Sigmoid colon (tissue), 4 donors: ENCODE data around the gene TBC1D2B.

Source experiments
- EP300 ChIP-seq, 4 donors: sonication (generic); formaldehyde crosslinking; IDR thresholded peaks; one replicate each; pipeline ENCODE4 v1.6.1; 2017; ENCODE audit warnings: antibody characterized with exemption in 4 of 4
- POLR2A ChIP-seq, 2 donors: fragments of 450-650 bp; IDR thresholded peaks; one replicate each; pipeline ENCODE4 v1.6.1; 2016; ENCODE audit warnings: antibody characterized with exemption in 2 of 2, mild to moderate bottlenecking in 2 of 2, moderate library complexity in 2 of 2
- POLR2AphosphoS5 ChIP-seq, 4 donors: sonication (generic); formaldehyde crosslinking; IDR thresholded peaks; one replicate each; pipeline ENCODE4 v1.6.1; 2017; ENCODE audit warnings: antibody characterized with exemption in 4 of 4
- TF ChIP-seq, protein P1 (sequence below), 4 experiments: fragments of 450-650 bp in 3 of 4; fragments of 200-600 bp in 1 of 4; IDR thresholded peaks; one replicate each; pipeline ENCODE4 v1.5.1; 2016 to 2019; ENCODE audit warnings: antibody characterized with exemption in 4 of 4, mild to moderate bottlenecking in 3 of 4, moderate library complexity in 2 of 4

DNA sequence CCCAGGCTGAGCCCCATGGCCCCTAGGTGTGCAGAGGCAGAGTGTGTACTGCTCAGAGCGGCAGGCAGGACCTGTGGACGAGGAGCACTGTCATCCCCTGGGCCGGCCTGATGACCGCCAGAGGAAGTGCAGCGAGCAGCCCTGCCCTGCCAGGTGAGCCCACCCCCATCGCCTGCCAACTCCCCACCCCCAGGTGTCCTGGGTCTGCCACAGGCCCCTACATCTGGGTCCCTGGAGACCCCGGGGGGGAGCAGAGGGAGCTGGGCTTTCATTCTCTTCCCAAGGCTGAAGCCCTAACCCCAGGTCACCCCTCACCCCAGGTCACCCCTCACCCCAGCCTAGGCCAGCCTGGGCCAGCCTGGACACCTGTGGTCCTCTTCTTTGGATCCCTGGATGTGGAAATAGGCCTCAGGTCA lies 93.1 kb downstream of the TBC1D2B start:
- TF ChIP-seq, protein P1, sequence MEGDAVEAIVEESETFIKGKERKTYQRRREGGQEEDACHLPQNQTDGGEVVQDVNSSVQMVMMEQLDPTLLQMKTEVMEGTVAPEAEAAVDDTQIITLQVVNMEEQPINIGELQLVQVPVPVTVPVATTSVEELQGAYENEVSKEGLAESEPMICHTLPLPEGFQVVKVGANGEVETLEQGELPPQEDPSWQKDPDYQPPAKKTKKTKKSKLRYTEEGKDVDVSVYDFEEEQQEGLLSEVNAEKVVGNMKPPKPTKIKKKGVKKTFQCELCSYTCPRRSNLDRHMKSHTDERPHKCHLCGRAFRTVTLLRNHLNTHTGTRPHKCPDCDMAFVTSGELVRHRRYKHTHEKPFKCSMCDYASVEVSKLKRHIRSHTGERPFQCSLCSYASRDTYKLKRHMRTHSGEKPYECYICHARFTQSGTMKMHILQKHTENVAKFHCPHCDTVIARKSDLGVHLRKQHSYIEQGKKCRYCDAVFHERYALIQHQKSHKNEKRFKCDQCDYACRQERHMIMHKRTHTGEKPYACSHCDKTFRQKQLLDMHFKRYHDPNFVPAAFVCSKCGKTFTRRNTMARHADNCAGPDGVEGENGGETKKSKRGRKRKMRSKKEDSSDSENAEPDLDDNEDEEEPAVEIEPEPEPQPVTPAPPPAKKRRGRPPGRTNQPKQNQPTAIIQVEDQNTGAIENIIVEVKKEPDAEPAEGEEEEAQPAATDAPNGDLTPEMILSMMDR (IDR thresholded peaks at IDR 0.05), result no peak
- no peak for TF ChIP-seq POLR2A (IDR thresholded peaks at IDR 0.05)
- no peak for TF ChIP-seq EP300 (IDR thresholded peaks at IDR 0.05)
- TF ChIP-seq POLR2AphosphoS5 (IDR thresholded peaks at IDR 0.05), result no peak
